WTC11 (cell line): ENCODE data around the gene HMX1. TPM values are rescaled to one million over a fixed set of nuclear protein-coding genes. Genes with fewer than 3 reads are reported as not detected.

ENCODE experiments used
- ATAC-seq: fragments of 200-7000 bp; cut with Tn5 transposase; 2 replicates; pipeline ENCODE4 v1.10.0; 2021; ENCODE audit warnings: mild to moderate bottlenecking, moderate library complexity
- CTCF ChIA-PET: fragments of 300-600 bp; sonication (Branson Sonifier 250); formaldehyde crosslinking; loops from one replicate; lab custom pipeline; 2021; ENCODE audit warnings: antibody characterized with exemption; lab: Charles Lee
- POLR2A ChIA-PET: fragments of 350-600 bp; sonication (Branson Sonifier 250); formaldehyde crosslinking; loops from one replicate; lab custom pipeline; 2021; ENCODE audit warnings: antibody characterized with exemption; lab: Charles Lee
- DNase-seq: peaks from one replicate; pipeline ENCODE4 v3.0.0; 2021; ENCODE audit warnings: low spot score
- H3K27ac Mint-ChIP-seq: 2 replicates; pipeline ENCODE4 v1.8.0; 2021; ENCODE audit warnings: mixed read lengths
- H3K27me3 Mint-ChIP-seq: 2 replicates; pipeline ENCODE4 v1.8.0; 2021; ENCODE audit warnings: low read depth, mild to moderate bottlenecking, moderate library complexity, mixed read lengths
- H3K36me3 Mint-ChIP-seq: 2 replicates; pipeline ENCODE4 v1.8.0; 2021; ENCODE audit warnings: mixed read lengths
- H3K4me1 Mint-ChIP-seq: 2 replicates; pipeline ENCODE4 v1.8.0; 2022; ENCODE audit warnings: mixed read lengths
- H3K4me3 Mint-ChIP-seq: 2 replicates; pipeline ENCODE4 v1.8.0; 2021; ENCODE audit warnings: mild to moderate bottlenecking, moderate library complexity, mixed read lengths
- H3K9me3 Mint-ChIP-seq: 2 replicates; pipeline ENCODE4 v1.8.0; 2021; ENCODE audit warnings: mixed read lengths
- AR ChIP-seq: fragments of 250-450 bp; sonication (Bioruptor Pico); IDR thresholded peaks from 2 replicates; pipeline ENCODE4 v1.9.0; 2021; ENCODE audit warnings: mild to moderate bottlenecking
- ATF1 ChIP-seq: sonication (generic); formaldehyde crosslinking; IDR thresholded peaks from 2 replicates; pipeline ENCODE4 v1.8.1; 2023; ENCODE audit warnings: mild to moderate bottlenecking, moderate library complexity, missing genetic modification reagents
- CREB1 ChIP-seq: sonication (generic); formaldehyde crosslinking; IDR thresholded peaks from 2 replicates; pipeline ENCODE4 v1.8.0; 2023; ENCODE audit warnings: mild to moderate bottlenecking, missing genetic modification reagents
- CTCF ChIP-seq: fragments of 200-600 bp; IDR thresholded peaks from 2 replicates; pipeline ENCODE4 v1.8.0; 2022; ENCODE audit warnings: antibody characterized with exemption
- E2F5 ChIP-seq: sonication (generic); formaldehyde crosslinking; IDR thresholded peaks from 2 replicates; pipeline ENCODE4 v1.8.1; 2022; ENCODE audit warnings: mild to moderate bottlenecking, moderate library complexity, missing genetic modification reagents
- HMGA2 ChIP-seq: fragments of 250-450 bp; sonication (Bioruptor Pico); IDR thresholded peaks from 2 replicates; pipeline ENCODE4 v1.4.0; 2021; ENCODE audit warnings: mild to moderate bottlenecking, moderate library complexity
- MAX ChIP-seq: sonication (generic); formaldehyde crosslinking; IDR thresholded peaks from 2 replicates; pipeline ENCODE4 v1.8.0; 2022; ENCODE audit warnings: mild to moderate bottlenecking, missing genetic modification reagents
- PRDM15 ChIP-seq: sonication (generic); formaldehyde crosslinking; IDR thresholded peaks from 2 replicates; pipeline ENCODE4 v1.8.0; 2022; ENCODE audit warnings: missing genetic modification reagents
- RELA ChIP-seq: sonication (generic); formaldehyde crosslinking; IDR thresholded peaks from 2 replicates; pipeline ENCODE4 v1.8.1; 2022; ENCODE audit warnings: missing genetic modification reagents, mild to moderate bottlenecking, borderline replicate concordance
- SP1 ChIP-seq: sonication (generic); formaldehyde crosslinking; conservative IDR thresholded peaks from 2 replicates; pipeline ENCODE4 v1.8.1; 2022; ENCODE audit warnings: missing genetic modification reagents
- TP53 ChIP-seq: sonication (generic); formaldehyde crosslinking; IDR thresholded peaks from 2 replicates; pipeline ENCODE4 v1.8.1; 2023; ENCODE audit warnings: mild to moderate bottlenecking, missing genetic modification reagents
- USF1 ChIP-seq: sonication (generic); formaldehyde crosslinking; IDR thresholded peaks from 2 replicates; pipeline ENCODE4 v1.8.0; 2022; ENCODE audit warnings: mild to moderate bottlenecking, missing genetic modification reagents
- ZNF232 ChIP-seq: sonication (generic); formaldehyde crosslinking; IDR thresholded peaks from 2 replicates; pipeline ENCODE4 v1.8.0; 2022; ENCODE audit warnings: mild to moderate bottlenecking, missing genetic modification reagents
- ZNF423 ChIP-seq: fragments of 250-450 bp; sonication (Bioruptor Pico); IDR thresholded peaks from 2 replicates; pipeline ENCODE4 v2.1.2; 2022; ENCODE audit warnings: mild to moderate bottlenecking, moderate library complexity
- ZNF532 ChIP-seq: fragments of 250-450 bp; sonication (Bioruptor Pico); IDR thresholded peaks from 2 replicates; pipeline ENCODE4 v1.9.0; 2021; ENCODE audit warnings: mild to moderate bottlenecking, borderline replicate concordance
- total RNA-seq: library from RNA; stranded (reverse); gene quantifications from 3 replicates; pipeline ENCODE4 v1.2.3, GENCODE V29; 2021

The HMX1 gene
- total RNA-seq, 1 experiment from 2014 or later: 10.0 TPM

GRCh38 chr4:8916906-8917305 lies 45.3 kb upstream of the HMX1 start:
- H3K4me3 Mint-ChIP-seq: no peak overlapping the region
- no peak for ATAC-seq
- H3K36me3 Mint-ChIP-seq: no peaks in the 10 kb centered on the region
- no peaks in the 10 kb centered on the region for H3K4me1 Mint-ChIP-seq
- peaks cover 2% of the 10 kb centered on the region for H3K9me3 Mint-ChIP-seq
- CTCF ChIA-PET: interaction anchor here (0.6 to 3.1 kb wide), 13 partner anchors 11 to 309 kb away, joined by 3 to 27 read pairs (median 7); no protein-coding TSS in a partner anchor
- no peak for TF ChIP-seq AR (CRISPR knock-in tag)
- TF ChIP-seq ZNF232: no peak
- no peak for TF ChIP-seq ATF1 (CRISPR knock-in tag)
- no peak for TF ChIP-seq ZNF532 (CRISPR knock-in tag)
- TF ChIP-seq MAX (CRISPR knock-in tag): no peak
- TF ChIP-seq CREB1 (CRISPR knock-in tag): no peak
- no peak overlapping the region for H3K27ac Mint-ChIP-seq
- DNase-seq: no peak
- H3K27me3 Mint-ChIP-seq: peaks cover 11% of the 10 kb centered on the region
- POLR2A ChIA-PET: no interaction called here

- Mint-ChIP-seq H3K4me3 (no peak overlapping the region), H3K36me3 (no peaks in the 10 kb centered on the region), H3K9me3 (no peaks in the 10 kb centered on the region), H3K27ac (no peak overlapping the region), H3K4me1 (no peaks in the 10 kb centered on the region), H3K27me3 (peaks cover 9% of the 10 kb centered on the region)
- POLR2A ChIA-PET: no interaction called here
- CTCF ChIA-PET: interaction anchor here (0.6 to 3.1 kb wide), 12 partner anchors 11 to 309 kb away, joined by 3 to 27 read pairs (median 8); no protein-coding TSS in a partner anchor
- DNase-seq: no peak
- ATAC-seq: no peak
- TF ChIP-seq HMGA2 (CRISPR knock-in tag): no peak
- no peak for TF ChIP-seq PRDM15 (CRISPR knock-in tag)
- TF ChIP-seq USF1 (CRISPR knock-in tag): no peak
- TF ChIP-seq RELA (CRISPR knock-in tag): no peak
- TF ChIP-seq ZNF232: no peak
- TF ChIP-seq ZNF423 (CRISPR knock-in tag): no peak
- no peak for TF ChIP-seq E2F5
- no peak for TF ChIP-seq MAX (CRISPR knock-in tag)
- no peak for TF ChIP-seq TP53 (CRISPR knock-in tag)
- TF ChIP-seq SP1 (CRISPR knock-in tag): no peak
- TF ChIP-seq CTCF: no peak
Measured at GRCh38 chr4:8916351-8916885, 44.8 kb upstream of the HMX1 start.
